GM12874 (cell line): ENCODE results near the gene TBX15.

Experiments
- TF ChIP-seq, protein P1 (sequence below): IDR thresholded peaks from 2 replicates; pipeline ENCODE4 v1.5.1; 2011; ENCODE audit warnings: low read depth, mild to moderate bottlenecking, control low read depth, low read length, moderate library complexity; ENCODE audit not compliant: insufficient read depth

The TBX15 gene

DNA sequence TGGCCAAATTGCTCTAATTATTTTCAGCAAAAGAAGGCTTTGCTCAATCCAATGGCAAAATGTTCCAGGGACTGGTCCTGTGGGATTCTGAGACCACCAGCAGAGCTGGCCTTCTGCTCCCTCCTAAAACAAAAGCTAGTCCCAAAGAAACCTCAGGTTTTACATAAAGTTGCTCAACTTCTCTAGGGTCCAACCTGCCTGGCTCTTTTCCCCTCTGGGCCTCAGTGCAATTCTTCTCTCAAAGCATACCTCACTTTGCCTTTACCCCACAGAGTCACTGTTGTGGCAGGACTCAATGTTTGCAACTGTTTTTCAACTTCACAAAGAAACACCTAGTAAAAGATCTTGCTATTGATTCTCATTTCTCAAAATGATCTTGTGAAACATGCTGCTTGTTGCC is 39.8 kb downstream of the TBX15 start:
- TF ChIP-seq, protein P1, sequence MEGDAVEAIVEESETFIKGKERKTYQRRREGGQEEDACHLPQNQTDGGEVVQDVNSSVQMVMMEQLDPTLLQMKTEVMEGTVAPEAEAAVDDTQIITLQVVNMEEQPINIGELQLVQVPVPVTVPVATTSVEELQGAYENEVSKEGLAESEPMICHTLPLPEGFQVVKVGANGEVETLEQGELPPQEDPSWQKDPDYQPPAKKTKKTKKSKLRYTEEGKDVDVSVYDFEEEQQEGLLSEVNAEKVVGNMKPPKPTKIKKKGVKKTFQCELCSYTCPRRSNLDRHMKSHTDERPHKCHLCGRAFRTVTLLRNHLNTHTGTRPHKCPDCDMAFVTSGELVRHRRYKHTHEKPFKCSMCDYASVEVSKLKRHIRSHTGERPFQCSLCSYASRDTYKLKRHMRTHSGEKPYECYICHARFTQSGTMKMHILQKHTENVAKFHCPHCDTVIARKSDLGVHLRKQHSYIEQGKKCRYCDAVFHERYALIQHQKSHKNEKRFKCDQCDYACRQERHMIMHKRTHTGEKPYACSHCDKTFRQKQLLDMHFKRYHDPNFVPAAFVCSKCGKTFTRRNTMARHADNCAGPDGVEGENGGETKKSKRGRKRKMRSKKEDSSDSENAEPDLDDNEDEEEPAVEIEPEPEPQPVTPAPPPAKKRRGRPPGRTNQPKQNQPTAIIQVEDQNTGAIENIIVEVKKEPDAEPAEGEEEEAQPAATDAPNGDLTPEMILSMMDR = no peak

DNA sequence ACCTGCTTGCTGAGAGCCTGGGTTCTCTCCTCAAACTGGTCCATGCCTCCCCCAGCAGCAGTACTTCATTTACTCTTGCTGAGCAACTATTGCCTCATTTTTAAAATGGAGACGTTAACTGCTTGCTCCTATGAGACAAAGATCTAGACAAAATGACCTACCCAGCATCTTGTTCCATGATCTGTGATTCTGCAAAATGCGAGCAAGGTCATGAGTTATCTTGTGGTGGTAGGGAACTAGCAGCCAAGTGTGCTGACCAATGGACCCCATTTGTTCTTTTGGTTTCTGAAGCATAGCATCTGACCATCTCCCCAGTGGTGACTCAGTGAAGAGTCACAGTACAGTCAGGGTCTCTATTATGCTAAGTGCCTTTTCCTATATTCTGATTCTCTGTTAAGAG is 40.4 kb downstream of the TBX15 start:
- TF ChIP-seq, protein P1 = no peak

DNA sequence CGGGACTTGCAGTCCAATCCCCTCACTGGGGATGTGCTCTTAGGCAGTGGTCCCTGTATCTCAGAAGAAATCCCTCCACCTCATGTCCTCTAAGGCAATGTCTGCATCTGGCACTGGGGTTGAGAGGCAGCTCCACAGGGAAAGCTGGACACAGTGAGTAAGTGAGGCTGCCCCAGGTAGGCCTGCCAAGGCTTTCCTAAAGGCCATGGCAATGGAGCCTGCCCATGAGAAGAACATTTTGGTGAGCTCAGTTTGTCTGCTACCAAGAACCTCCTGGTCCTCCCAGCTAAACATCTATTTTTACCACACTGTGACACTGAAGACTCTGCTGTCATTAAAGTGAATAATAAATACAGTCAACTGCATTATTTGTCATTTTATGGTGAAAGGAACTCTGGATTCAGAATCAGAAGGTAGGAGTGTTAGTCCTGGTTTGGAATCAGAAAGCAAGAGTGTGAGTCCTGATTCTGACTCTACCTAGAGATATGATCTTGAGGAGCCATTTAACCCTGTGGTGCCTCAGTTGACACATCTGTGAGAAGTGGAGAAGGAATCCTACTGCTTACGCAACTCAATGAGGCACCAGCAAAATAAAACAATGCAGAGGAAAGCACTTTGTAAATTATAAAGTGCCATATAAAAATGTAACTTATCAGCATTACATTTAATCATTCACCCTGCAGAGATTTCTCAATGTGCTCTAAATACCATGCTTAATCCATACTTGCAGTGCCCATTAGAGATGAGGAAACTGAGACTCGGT is 41.0 kb downstream of the TBX15 start:
- TF ChIP-seq, protein P1 = no peak

DNA sequence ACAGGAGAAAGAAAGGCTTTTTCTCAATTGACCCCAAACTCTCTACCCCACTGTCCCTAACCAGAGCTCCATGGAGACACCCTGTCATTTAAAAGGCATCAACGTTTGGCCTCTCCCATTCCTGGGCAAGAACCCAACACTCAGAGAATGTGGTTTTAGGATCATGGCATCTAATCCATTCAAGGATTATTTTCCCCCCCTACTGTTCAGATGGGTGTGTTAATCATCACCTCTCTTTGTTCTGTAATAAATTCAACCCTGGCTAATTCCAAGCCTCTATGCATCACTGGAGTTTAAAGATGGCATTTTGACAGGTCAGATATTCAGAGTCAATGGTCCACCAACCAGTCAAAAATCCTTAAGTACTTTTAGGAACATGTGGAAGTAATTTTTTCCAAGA is 42.7 kb downstream of the TBX15 start:
- TF ChIP-seq, protein P1 = no peak

DNA sequence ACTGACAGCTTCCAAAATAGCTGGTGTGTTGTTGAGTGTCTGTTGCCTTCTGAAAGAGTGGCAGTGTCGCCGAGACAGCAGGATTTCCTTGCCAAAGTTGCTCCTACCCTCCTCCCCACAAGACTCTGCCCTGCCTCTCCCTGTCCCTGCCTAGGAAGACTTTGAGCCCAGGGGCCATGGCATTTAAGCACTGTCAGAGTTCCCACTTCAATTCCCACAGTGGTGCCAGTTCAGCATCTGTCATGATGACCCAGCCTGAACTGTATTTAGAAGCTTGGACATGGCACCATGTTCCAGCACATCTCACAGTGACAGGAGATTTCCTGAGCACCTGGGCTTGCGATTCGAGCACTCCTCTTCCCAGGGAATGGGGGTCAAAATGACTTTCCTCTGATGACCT is 43.6 kb downstream of the TBX15 start:
- TF ChIP-seq, protein P1 = no peak

DNA sequence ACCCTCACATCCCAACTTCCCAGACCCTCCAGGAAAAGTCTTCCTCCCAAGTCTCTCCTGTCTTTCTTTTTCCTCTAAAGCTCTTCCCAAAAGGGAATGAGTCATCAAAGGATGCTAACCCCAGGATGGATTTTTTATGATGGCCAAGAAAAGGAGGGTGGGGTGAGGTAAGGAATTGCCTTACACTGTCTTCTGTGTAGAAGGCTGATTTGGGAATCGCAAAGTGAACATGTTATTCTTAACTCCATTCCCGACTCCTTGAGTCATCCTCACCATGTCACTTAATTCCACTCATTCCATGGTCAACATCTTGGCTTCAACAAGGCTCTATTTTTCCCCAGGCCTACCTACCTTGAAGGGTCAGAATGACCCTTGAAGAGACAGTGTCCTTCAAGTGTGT is 44.0 kb downstream of the TBX15 start:
- TF ChIP-seq, protein P1 = no peak

DNA sequence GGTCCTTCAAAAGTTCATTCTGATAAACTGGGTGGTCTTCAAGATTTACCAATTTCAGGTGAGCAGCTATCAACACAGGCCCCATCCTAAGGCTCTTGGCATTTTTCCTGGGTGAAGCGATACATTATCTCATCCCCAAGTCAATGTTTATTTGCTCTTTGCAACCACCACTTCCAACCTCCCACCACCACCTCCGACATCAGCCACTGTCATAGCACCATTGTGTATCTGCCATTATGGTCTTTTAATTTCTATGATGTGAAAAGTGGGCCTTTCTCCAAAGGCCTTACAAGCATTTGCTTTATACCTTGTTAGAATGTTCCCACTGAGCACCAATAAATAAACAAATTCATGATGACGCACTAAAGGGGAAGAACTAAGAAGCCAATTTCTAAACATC is 47.2 kb downstream of the TBX15 start:
- TF ChIP-seq, protein P1 = no peak
